T-helper 2 cell treated with Interferon-gamma antibody and Interleukin-4, amounts not matched to agents 5 μg/mL and 100 μg/mL, for 36 hours (primary cell): ENCODE measurements around the gene LBHD2.

ENCODE experiments used
- DNase-seq: peaks from one replicate; pipeline ENCODE4 v3.0.0; 2021; ENCODE audit warnings: low spot score
- H3K27ac Mint-ChIP-seq: one replicate; pipeline ENCODE4 v1.8.0; 2021; ENCODE audit warnings: mild to moderate bottlenecking, mixed read lengths
- H3K27me3 Mint-ChIP-seq: one replicate; pipeline ENCODE4 v1.8.0; 2021; ENCODE audit warnings: low read depth, mixed read lengths
- H3K36me3 Mint-ChIP-seq: one replicate; pipeline ENCODE4 v1.8.0; 2021; ENCODE audit warnings: low read depth, mixed read lengths
- H3K4me1 Mint-ChIP-seq: one replicate; pipeline ENCODE4 v1.8.0; 2021; ENCODE audit warnings: low read depth, mixed read lengths
- H3K4me3 Mint-ChIP-seq: one replicate; pipeline ENCODE4 v1.8.0; 2022; ENCODE audit warnings: mild to moderate bottlenecking, moderate library complexity, mixed read lengths
- H3K9me3 Mint-ChIP-seq: one replicate; pipeline ENCODE4 v1.8.0; 2021; ENCODE audit warnings: mixed read lengths

Gene LBHD2

DNA sequence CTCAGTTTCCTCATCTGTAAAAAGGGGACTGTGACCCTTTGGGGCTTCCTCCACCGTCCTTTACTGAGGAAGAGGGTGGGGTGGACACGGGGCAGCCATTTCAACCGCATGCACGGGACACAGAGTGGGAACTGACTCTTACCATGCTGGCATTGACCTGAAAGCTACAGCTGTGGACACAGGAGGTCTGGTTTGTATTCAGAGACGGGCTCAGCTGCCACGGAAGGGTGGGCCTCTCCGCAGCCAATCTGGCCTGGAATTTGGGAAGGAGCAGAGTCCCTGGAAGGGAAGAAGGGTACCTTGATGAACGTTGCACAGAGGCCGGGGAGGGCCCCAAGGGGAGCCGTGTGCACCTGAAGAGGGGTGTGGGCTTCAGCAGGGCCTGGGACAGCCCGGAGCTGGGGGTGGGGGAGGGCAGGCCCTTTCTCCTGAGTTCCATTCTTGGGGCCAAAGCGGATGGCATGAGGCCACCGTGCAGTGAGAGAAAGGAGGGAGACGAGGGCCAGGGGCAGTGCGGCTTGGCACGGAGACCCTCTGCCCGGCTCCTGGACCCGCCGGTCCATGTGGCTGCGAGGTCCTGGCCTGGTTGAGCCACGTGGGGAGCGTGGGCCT is 53.8 kb downstream of the LBHD2 start:
- Mint-ChIP-seq H3K4me1 (peaks cover 5% of the 10 kb centered on the region), H3K4me3 (no peak overlapping the region), H3K9me3 (no peaks in the 10 kb centered on the region), H3K36me3 (no peaks in the 10 kb centered on the region), H3K27me3 (peaks cover 5% of the 10 kb centered on the region), H3K27ac (no peak overlapping the region)
- DNase-seq, result no peak

DNA sequence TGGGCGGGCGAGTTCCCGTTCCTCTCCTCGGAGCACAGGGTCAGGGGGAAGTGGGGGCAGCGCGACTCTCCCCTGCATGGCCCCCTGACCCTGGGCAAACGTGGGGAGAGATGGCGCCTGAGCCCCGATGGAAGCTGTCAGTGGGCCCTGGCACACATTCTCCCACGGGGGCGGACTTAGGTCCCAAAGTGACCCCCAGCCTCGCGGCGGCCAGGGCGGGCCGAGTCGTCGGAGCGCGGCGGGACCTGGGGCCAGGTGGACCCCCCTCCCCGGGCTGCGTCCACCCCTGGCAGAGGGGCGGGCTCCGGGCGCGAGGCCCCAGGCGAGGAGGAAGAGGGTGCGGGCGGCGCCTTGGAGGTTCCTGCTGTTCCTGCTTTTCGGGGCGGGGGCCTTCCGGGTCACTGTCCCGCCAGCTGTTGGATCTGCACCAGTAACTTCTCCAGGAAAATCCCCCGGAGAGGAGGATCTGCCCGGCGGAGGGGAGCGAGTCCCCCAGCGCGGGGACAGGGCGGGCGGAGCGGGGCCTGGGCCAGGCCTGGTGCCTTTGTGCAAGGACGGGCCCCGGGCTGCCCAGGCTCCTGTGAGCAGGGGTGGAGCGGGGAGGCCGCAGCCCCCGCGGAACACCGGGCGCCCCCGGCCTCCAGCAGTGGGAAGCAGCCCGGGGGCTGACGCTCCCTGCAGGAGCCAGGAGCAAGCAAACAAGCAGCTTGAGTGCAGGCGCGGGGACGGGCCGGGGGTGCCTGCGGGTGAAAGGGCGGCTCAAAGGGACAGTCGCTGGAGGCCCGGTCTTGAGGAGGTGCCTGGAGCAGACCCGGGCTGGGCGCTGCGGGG is 54.5 kb downstream of the LBHD2 start:
- Mint-ChIP-seq H3K27ac (no peak overlapping the region), H3K36me3 (no peaks in the 10 kb centered on the region), H3K27me3 (peaks cover 5% of the 10 kb centered on the region), H3K4me3 (no peak overlapping the region), H3K4me1 (peaks cover 5% of the 10 kb centered on the region), H3K9me3 (no peaks in the 10 kb centered on the region)
- DNase-seq, result no peak

DNA sequence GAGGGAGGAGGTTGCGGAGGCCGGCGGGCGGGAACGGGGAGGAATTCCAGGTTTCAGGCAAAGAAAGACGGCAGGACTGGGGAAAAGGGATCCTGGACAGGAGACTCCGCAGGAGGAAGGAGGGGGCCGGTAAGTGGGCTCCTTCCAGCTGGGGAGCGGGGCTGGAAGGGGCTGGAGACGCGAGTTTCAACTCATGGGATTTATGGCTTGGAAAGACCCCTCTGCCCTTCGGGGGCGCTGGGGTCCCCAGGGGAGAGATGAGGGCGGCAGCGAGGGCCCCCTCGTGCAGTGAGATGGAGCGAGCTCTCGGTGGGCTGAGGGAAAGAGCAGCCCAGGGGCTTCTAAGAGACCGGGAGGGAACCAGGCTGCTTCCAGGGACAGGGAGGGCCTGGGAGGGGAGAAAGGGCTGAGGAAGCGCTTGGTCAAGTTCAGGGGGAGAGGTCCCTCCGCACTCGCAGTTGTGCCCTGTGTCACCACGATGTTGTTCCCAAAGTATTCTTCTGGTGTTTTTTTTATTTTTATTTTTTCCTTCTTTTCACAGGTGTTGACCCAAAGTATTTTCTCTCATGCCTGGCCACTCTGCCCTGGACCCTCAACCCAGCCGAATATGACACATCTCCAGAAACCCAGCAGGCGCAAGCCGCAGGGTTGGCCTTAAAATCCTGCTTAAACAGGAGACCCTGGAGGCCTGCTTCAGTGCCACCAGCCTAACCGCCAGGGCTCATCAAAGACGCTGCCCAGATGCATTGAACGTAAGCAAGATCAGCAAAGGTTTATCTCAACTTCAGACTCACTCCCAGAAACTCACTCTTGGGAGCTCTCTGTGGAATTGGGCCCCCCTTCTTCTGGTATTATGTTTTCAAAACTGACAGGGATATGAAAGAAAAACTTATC is 55.4 kb downstream of the LBHD2 start:
- Mint-ChIP-seq H3K4me1 (peaks cover 5% of the 10 kb centered on the region), H3K4me3 (no peak overlapping the region), H3K27me3 (peaks cover 7% of the 10 kb centered on the region), H3K9me3 (no peaks in the 10 kb centered on the region), H3K36me3 (no peaks in the 10 kb centered on the region), H3K27ac (no peak overlapping the region)
- no peak for DNase-seq
